Endothelial cell of umbilical vein (primary cell): ENCODE results near the gene PRCC. TPM values are rescaled to one million over a fixed set of nuclear protein-coding genes. Genes with fewer than 3 reads are reported as not detected.

Experiments used
- BruUV-seq: library from RNA; stranded (reverse); fragments of 400-500 nt; replicated peaks from 2 replicates; lab custom pipeline; 2021; lab: Mats Ljungman, UMichigan
- CTCF ChIA-PET: fragments of 300-600, 350-600 bp; sonication (Branson Sonifier 250); formaldehyde crosslinking; loops from one replicate; lab custom pipeline; 2021; ENCODE audit warnings: antibody characterized with exemption, inconsistent platforms; lab: Charles Lee
- POLR2A ChIA-PET: fragments of 300-600, 350-600 bp; sonication (Branson Sonifier 250); formaldehyde crosslinking; loops from one replicate; lab custom pipeline; 2021; ENCODE audit warnings: antibody characterized with exemption, inconsistent platforms; lab: Charles Lee
- DNase-seq: peaks from one replicate; pipeline ENCODE4 v3.0.0-alpha.2; 2011; ENCODE audit warnings: low read depth, low spot score
- FAIRE-seq: peaks from 2 replicates; lab custom pipeline; 2011; peaks lifted over from hg19 to GRCh38; lab: Jason Lieb, UNC
- H2AFZ ChIP-seq: 2 replicates; pipeline ENCODE4 v1.6.0; 2012; ENCODE audit warnings: low read depth, low read length, control low read depth, inconsistent platforms
- H3K27ac ChIP-seq: 2 replicates; pipeline ENCODE4 v1.5.1; 2011; ENCODE audit warnings: low read depth, mild to moderate bottlenecking, control low read depth, low read length, moderate library complexity; ENCODE audit not compliant: insufficient read depth
- H3K27me3 ChIP-seq, 2 experiments: 2 replicates each; pipeline versions ENCODE4 v1.6.0 to v1.6.1; 2011; ENCODE audit warnings: low read length in 2 of 2, mixed read lengths in 1 of 2; ENCODE audit not compliant: control insufficient read depth in 2 of 2, insufficient read depth in 2 of 2
- H3K36me3 ChIP-seq, 2 experiments: 2 replicates in 1 of 2; 3 replicates in 1 of 2; pipeline ENCODE4 v1.5.1; 2011; ENCODE audit warnings: low read length in 2 of 2, mild to moderate bottlenecking in 1 of 2, moderate library complexity in 1 of 2; ENCODE audit not compliant: control insufficient read depth in 2 of 2, insufficient read depth in 2 of 2; ENCODE audit errors: extremely low read depth in 1 of 2
- H3K4me1 ChIP-seq: 3 replicates; pipeline ENCODE4 v1.5.1; 2011; ENCODE audit warnings: mild to moderate bottlenecking, low read length; ENCODE audit not compliant: control insufficient read depth, insufficient read depth; ENCODE audit errors: extremely low read depth
- H3K4me2 ChIP-seq: 2 replicates; pipeline ENCODE4 v1.6.1; 2011; ENCODE audit warnings: low read length, control low read depth, mixed read lengths; ENCODE audit not compliant: insufficient read depth
- H3K4me3 ChIP-seq, 3 experiments: fragments of 200-600 bp in 1 of 3; sonication (generic), shearing (Covaris generic) in 1 of 3; replicated peaks in 1 of 3; 2 replicates each; pipeline ENCODE4 v1.5.1; 2011 to 2016; ENCODE audit warnings: control low read depth in 3 of 3, low read length in 3 of 3, mild to moderate bottlenecking in 2 of 3, inconsistent platforms in 1 of 3, low read depth in 1 of 3, moderate library complexity in 1 of 3; ENCODE audit not compliant: insufficient read depth in 1 of 3
- H3K79me2 ChIP-seq: 2 replicates; pipeline ENCODE4 v1.6.0; 2012; ENCODE audit warnings: low read length, inconsistent platforms; ENCODE audit not compliant: control insufficient read depth, insufficient read depth
- H3K9ac ChIP-seq: replicated peaks from 2 replicates; pipeline ENCODE3; 2011; ENCODE audit warnings: low read length, control low read depth; ENCODE audit not compliant: insufficient read depth; ENCODE audit errors: extremely low read depth
- H3K9me1 ChIP-seq: replicated peaks from 3 replicates; pipeline ENCODE4 v1.6.0; 2011; ENCODE audit warnings: mild to moderate bottlenecking, low read length; ENCODE audit not compliant: control insufficient read depth, insufficient read depth; ENCODE audit errors: extremely low read depth
- H3K9me3 ChIP-seq: replicated peaks from 2 replicates; pipeline ENCODE4 v1.5.1; 2012; ENCODE audit warnings: low read length, inconsistent platforms; ENCODE audit not compliant: control insufficient read depth, insufficient read depth
- H4K20me1 ChIP-seq: replicated peaks from 2 replicates; pipeline ENCODE3; 2011; ENCODE audit warnings: mild to moderate bottlenecking, low read length; ENCODE audit not compliant: control insufficient read depth, insufficient read depth; ENCODE audit errors: extremely low read depth
- CTCF ChIP-seq, 2 donors: IDR thresholded peaks; 1 replicate in 1 of 2; 2 replicates in 1 of 2; pipeline ENCODE4 v1.5.1; 2011; ENCODE audit warnings: low read length in 2 of 2, mild to moderate bottlenecking in 2 of 2, moderate library complexity in 2 of 2, control low read depth in 1 of 2, inconsistent platforms in 1 of 2, low read depth in 1 of 2; ENCODE audit not compliant: insufficient read depth in 1 of 2; ENCODE audit errors: extremely low read depth in 1 of 2
- EZH2 ChIP-seq: IDR thresholded peaks from 2 replicates; pipeline ENCODE4 v1.6.1; 2012; ENCODE audit warnings: borderline replicate concordance, low read depth, mild to moderate bottlenecking, moderate library complexity, low read length, inconsistent platforms; ENCODE audit not compliant: severe bottlenecking
- FOS ChIP-seq: IDR thresholded peaks from 2 replicates; pipeline ENCODE4 v1.6.1; 2011; ENCODE audit warnings: mild to moderate bottlenecking, low read length, moderate library complexity, borderline replicate concordance; ENCODE audit not compliant: insufficient read depth
- GATA2 ChIP-seq: IDR thresholded peaks from 2 replicates; pipeline ENCODE4 v1.7.0; 2011; ENCODE audit warnings: low read depth, mild to moderate bottlenecking, moderate library complexity, mixed read lengths, low read length; ENCODE audit not compliant: insufficient read length, insufficient read depth
- JUN ChIP-seq: IDR thresholded peaks from 2 replicates; pipeline ENCODE4 v1.6.1; 2011; ENCODE audit warnings: borderline replicate concordance, low read depth; ENCODE audit not compliant: insufficient read length, insufficient read depth
- MAX ChIP-seq: IDR thresholded peaks from 2 replicates; pipeline ENCODE4 v1.6.1; 2011; ENCODE audit not compliant: insufficient read depth, insufficient read length
- MYC ChIP-seq: IDR thresholded peaks from one replicate; pipeline ENCODE4 v1.6.1; 2011; ENCODE audit warnings: mild to moderate bottlenecking, low read depth, low read length
- POLR2A ChIP-seq: IDR thresholded peaks from 2 replicates; pipeline ENCODE4 v1.6.1; 2012; ENCODE audit warnings: low read depth, mild to moderate bottlenecking, control low read depth, low read length
- POLR2AphosphoS5 ChIP-seq: IDR thresholded peaks from 2 replicates; pipeline ENCODE4 v1.6.1; 2012; ENCODE audit warnings: low read depth, mild to moderate bottlenecking, control low read depth, low read length, moderate library complexity; ENCODE audit not compliant: insufficient read depth
- dilution Hi-C: fragments of 300-500 bp; cut with MboI; formaldehyde crosslinking; loops from one replicate; pipeline ENCODE4 v1.15.0; 2019; ENCODE audit warnings: low sequenced_read_pairs; ENCODE audit not compliant: extremely low pct_ligation_motif_present
- intact Hi-C: fragments of 100-400 bp; cut with micrococcal nuclease; formaldehyde crosslinking; loops from one replicate; pipeline ENCODE4 v1.10.0; 2022
- polyA plus RNA-seq, 4 experiments: library from polyadenylated mRNA; depleted of rRNA in 3 of 4; stranded (reverse) in 3 of 4; unstranded in 1 of 4; fragments of >200 nt; gene quantifications; 2 replicates each; pipeline versions ENCODE4 v1.2.1 to v1.2.3, GENCODE V29; 2011 to 2012; ENCODE audit warnings: missing spikeins in 1 of 4
- total RNA-seq: library from RNA; stranded (reverse); gene quantifications from 2 replicates; pipeline ENCODE4 v1.2.3, GENCODE V29; 2021

The PRCC gene
- total and polyA plus RNA-seq, 2 donors (not counting 3 experiments of a cell fraction or from before 2014, with no cell fraction given) = 71.5 to 77.4 TPM

GRCh38 chr1:156794506-156795373 is 27.4 kb downstream of the PRCC start:
- Histone ChIP-seq H2AFZ (no peak overlapping the region), H3K9ac (no peak overlapping the region), H3K27ac (no peak overlapping the region), H3K79me2 (no peaks in the 10 kb centered on the region), H3K36me3 (peaks cover 31 to 41% of the 10 kb centered on the region in 2 experiments), H3K27me3 (no peaks in the 10 kb centered on the region), H3K9me3 (no peaks in the 10 kb centered on the region), H3K9me1 (no peaks in the 10 kb centered on the region), H3K4me1 (no peaks in the 10 kb centered on the region), H3K4me3 (no peak overlapping the region), H4K20me1 (no peaks in the 10 kb centered on the region), H3K4me2 (no peak overlapping the region)
- no peak for FAIRE-seq
- DNase-seq = no peak
- no TSS peak for BruUV-seq
- intact Hi-C loops (no loop called here), dilution Hi-C loops (no loop called here)
- TF ChIP-seq MYC = no peak
- TF ChIP-seq POLR2AphosphoS5 = no peak
- TF ChIP-seq EZH2 = no peak
- no peak for TF ChIP-seq POLR2A
- TF ChIP-seq MAX = no peak
- TF ChIP-seq JUN = no peak
- TF ChIP-seq CTCF (IDR thresholded peaks at IDR 0.05; ENCODE audit: extremely low read depth in 1 of 2, insufficient read depth in 1 of 2, low read depth in 1 of 2, low read length in 2 of 2) = no peak
- TF ChIP-seq FOS = no peak
- TF ChIP-seq GATA2 = no peak
- ChIA-PET POLR2A (no interaction called here), CTCF (interaction anchor here (1.1 to 5.6 kb wide), 5 partner anchors 65 to 133 kb away, joined by 6 to 125 read pairs (median 25); partner anchors contain the start of genes INSRR, ISG20L2, METTL25B and NTRK1)
